ENCODE results near the gene NMUR1. TPM values are rescaled to one million over a fixed set of nuclear protein-coding genes. Genes with fewer than 3 reads are reported as not detected.
A peak's percentile ranks its signal among the peaks of the same experiment; 100 is the strongest.

NMUR1 gene
- total and polyA plus RNA-seq, 2 donors, result 0.05 to 0.11 TPM

- H3K9me3 ChIP-seq (ENCODE audit: control insufficient read depth in 2 of 2, insufficient read depth in 1 of 2, low read length in 1 of 2), result peaks cover 0 to 10% of the 10 kb centered on the region in 2 donors
- H3K27me3 ChIP-seq (ENCODE audit: control insufficient read depth in 2 of 2, insufficient read depth in 1 of 2, low read length in 1 of 2), result no peaks in the 10 kb centered on the region
- peaks cover 0 to 20% of the 10 kb centered on the region in 2 donors for H3K4me1 ChIP-seq (ENCODE audit: control insufficient read depth in 2 of 2, insufficient read depth in 2 of 2, low read length in 2 of 2)
- peak overlapping the region; percentile 1 to 43 for H3K27ac ChIP-seq (ENCODE audit: low read depth in 1 of 2, low read length in 1 of 2)
- H3K4me3 ChIP-seq (ENCODE audit: low read length in 2 of 2), result no peak overlapping the region
- H3K36me3 ChIP-seq (ENCODE audit: control insufficient read depth in 2 of 2, insufficient read depth in 2 of 2, low read length in 1 of 2), result no peaks in the 10 kb centered on the region
- 28% methylated on average over 14 of the region's 14 CpGs for WGBS
- DNase-seq (ENCODE audit: low read depth in 6 of 9, low spot score in 9 of 9), result peak in 1 of 9 donors; percentile 53
Observed at GRCh38 chr2:231545105-231545902, 15.1 kb upstream of the NMUR1 start.

- peaks cover 0 to 10% of the 10 kb centered on the region in 2 donors for H3K9me3 ChIP-seq (ENCODE audit: control insufficient read depth in 2 of 2, insufficient read depth in 1 of 2, low read length in 1 of 2)
- no peaks in the 10 kb centered on the region for H3K36me3 ChIP-seq (ENCODE audit: control insufficient read depth in 2 of 2, insufficient read depth in 2 of 2, low read length in 1 of 2)
- H3K4me3 ChIP-seq (ENCODE audit: low read length in 2 of 2), result no peak overlapping the region
- WGBS, result 95% methylated on average over 3 of the region's 3 CpGs
- DNase-seq (ENCODE audit: low read depth in 6 of 9, low spot score in 9 of 9), result no peak
- no peaks in the 10 kb centered on the region for H3K27me3 ChIP-seq (ENCODE audit: control insufficient read depth in 2 of 2, insufficient read depth in 1 of 2, low read length in 1 of 2)
- H3K4me1 ChIP-seq (ENCODE audit: control insufficient read depth in 2 of 2, insufficient read depth in 2 of 2, low read length in 2 of 2), result peaks cover 0 to 16% of the 10 kb centered on the region in 2 donors
- H3K27ac ChIP-seq (ENCODE audit: low read depth in 1 of 2, low read length in 1 of 2), result no peak overlapping the region
Observed at GRCh38 chr2:231542136-231542535, 11.9 kb upstream of the NMUR1 start.

DNA sequence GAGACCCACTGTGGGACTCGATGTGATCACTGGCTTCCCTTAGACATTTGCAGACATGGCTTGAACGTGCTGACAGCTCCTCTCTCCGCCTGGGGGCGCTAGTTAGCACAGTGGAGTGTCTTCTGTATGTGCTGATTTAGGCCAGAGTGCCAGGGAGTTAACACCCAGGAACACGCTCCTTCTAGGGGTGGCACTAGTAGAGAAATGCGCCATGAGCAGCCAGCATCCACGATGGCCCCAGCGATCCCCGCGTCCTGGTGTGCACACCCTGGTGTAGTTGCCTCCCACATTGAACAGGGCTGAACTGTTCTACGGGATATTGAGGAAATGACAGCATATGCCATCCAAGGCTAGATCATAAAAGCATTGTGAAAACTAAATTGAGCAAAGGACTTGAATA, 11.4 kb upstream of the NMUR1 start:
- no peaks in the 10 kb centered on the region for H3K36me3 ChIP-seq (ENCODE audit: control insufficient read depth in 2 of 2, insufficient read depth in 2 of 2, low read length in 1 of 2)
- no peak for DNase-seq (ENCODE audit: low read depth in 6 of 9, low spot score in 9 of 9)
- peaks cover 0 to 16% of the 10 kb centered on the region in 2 donors for H3K4me1 ChIP-seq (ENCODE audit: control insufficient read depth in 2 of 2, insufficient read depth in 2 of 2, low read length in 2 of 2)
- no peak overlapping the region for H3K27ac ChIP-seq (ENCODE audit: low read depth in 1 of 2, low read length in 1 of 2)
- WGBS, result 90% methylated on average over 11 of the region's 11 CpGs
- peaks cover 0 to 10% of the 10 kb centered on the region in 2 donors for H3K9me3 ChIP-seq (ENCODE audit: control insufficient read depth in 2 of 2, insufficient read depth in 1 of 2, low read length in 1 of 2)
- no peaks in the 10 kb centered on the region for H3K27me3 ChIP-seq (ENCODE audit: control insufficient read depth in 2 of 2, insufficient read depth in 1 of 2, low read length in 1 of 2)
- H3K4me3 ChIP-seq (ENCODE audit: low read length in 2 of 2), result no peak overlapping the region

DNA sequence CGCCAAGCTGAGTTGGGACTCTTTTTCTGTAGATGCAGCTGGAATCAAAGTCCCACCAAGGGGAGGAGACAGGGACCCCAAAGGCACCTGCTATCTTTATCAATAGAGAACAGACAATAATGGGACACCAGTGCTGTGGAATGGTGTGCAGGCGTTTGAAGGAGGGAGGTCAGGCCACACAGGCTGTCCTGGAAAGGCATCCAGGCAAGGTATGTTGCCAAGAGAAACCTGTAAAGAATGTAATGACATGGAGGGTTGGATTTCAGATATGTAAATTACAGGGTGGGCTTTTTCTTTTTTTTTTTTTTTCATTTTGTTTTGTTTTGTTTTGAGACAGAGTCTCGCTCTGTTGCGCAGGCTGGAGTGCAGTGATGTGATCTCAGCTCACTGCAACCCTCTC, 9.7 kb upstream of the NMUR1 start:
- H3K36me3 ChIP-seq (ENCODE audit: control insufficient read depth in 2 of 2, insufficient read depth in 2 of 2, low read length in 1 of 2), result no peaks in the 10 kb centered on the region
- WGBS, result 89% methylated on average over 4 of the region's 4 CpGs
- DNase-seq (ENCODE audit: low read depth in 6 of 9, low spot score in 9 of 9), result no peak

GRCh38 chr2:231535961-231536360, 5.7 kb upstream of the NMUR1 start:
- peaks cover 0 to 2% of the 10 kb centered on the region in 2 donors for H3K4me1 ChIP-seq (ENCODE audit: control insufficient read depth in 2 of 2, insufficient read depth in 2 of 2, low read length in 2 of 2)
- 89% methylated on average over 6 of the region's 6 CpGs for WGBS
- no peaks in the 10 kb centered on the region for H3K9me3 ChIP-seq (ENCODE audit: control insufficient read depth in 2 of 2, insufficient read depth in 1 of 2, low read length in 1 of 2)
- H3K4me3 ChIP-seq (ENCODE audit: low read length in 2 of 2), result no peak overlapping the region
- H3K36me3 ChIP-seq (ENCODE audit: control insufficient read depth in 2 of 2, insufficient read depth in 2 of 2, low read length in 1 of 2), result no peaks in the 10 kb centered on the region
- peaks cover 2 to 9% of the 10 kb centered on the region in 2 donors for H3K27me3 ChIP-seq (ENCODE audit: control insufficient read depth in 2 of 2, insufficient read depth in 1 of 2, low read length in 1 of 2)
- no peak for DNase-seq (ENCODE audit: low read depth in 6 of 9, low spot score in 9 of 9)
- H3K27ac ChIP-seq (ENCODE audit: low read depth in 1 of 2, low read length in 1 of 2), result no peak overlapping the region

More for the DNA sequence above, 9.7 kb upstream of the NMUR1 start:
- Histone ChIP-seq H3K9me3 (ENCODE audit: control insufficient read depth in 2 of 2, insufficient read depth in 1 of 2, low read length in 1 of 2) (peaks cover 0 to 10% of the 10 kb centered on the region in 2 donors), H3K27ac (ENCODE audit: low read depth in 1 of 2, low read length in 1 of 2) (no peak overlapping the region), H3K4me3 (ENCODE audit: low read length in 2 of 2) (no peak overlapping the region), H3K4me1 (ENCODE audit: control insufficient read depth in 2 of 2, insufficient read depth in 2 of 2, low read length in 2 of 2) (peaks cover 0 to 3% of the 10 kb centered on the region in 2 donors), H3K27me3 (ENCODE audit: control insufficient read depth in 2 of 2, insufficient read depth in 1 of 2, low read length in 1 of 2) (no peaks in the 10 kb centered on the region)

- no peak for DNase-seq (ENCODE audit: low read depth in 6 of 9, low spot score in 9 of 9)
- Histone ChIP-seq H3K4me1 (ENCODE audit: control insufficient read depth in 2 of 2, insufficient read depth in 2 of 2, low read length in 2 of 2) (peaks cover 5 to 8% of the 10 kb centered on the region in 2 donors), H3K27ac (ENCODE audit: low read depth in 1 of 2, low read length in 1 of 2) (no peak overlapping the region), H3K27me3 (ENCODE audit: control insufficient read depth in 2 of 2, insufficient read depth in 1 of 2, low read length in 1 of 2) (peaks cover 13 to 30% of the 10 kb centered on the region in 2 donors), H3K9me3 (ENCODE audit: control insufficient read depth in 2 of 2, insufficient read depth in 1 of 2, low read length in 1 of 2) (peaks cover 0 to 4% of the 10 kb centered on the region in 2 donors), H3K4me3 (ENCODE audit: low read length in 2 of 2) (no peak overlapping the region), H3K36me3 (ENCODE audit: control insufficient read depth in 2 of 2, insufficient read depth in 2 of 2, low read length in 1 of 2) (no peaks in the 10 kb centered on the region)
- WGBS, result 96% methylated on average over 7 of the region's 7 CpGs
Observed at GRCh38 chr2:231533777-231534125, 3.5 kb upstream of the NMUR1 start.

DNA sequence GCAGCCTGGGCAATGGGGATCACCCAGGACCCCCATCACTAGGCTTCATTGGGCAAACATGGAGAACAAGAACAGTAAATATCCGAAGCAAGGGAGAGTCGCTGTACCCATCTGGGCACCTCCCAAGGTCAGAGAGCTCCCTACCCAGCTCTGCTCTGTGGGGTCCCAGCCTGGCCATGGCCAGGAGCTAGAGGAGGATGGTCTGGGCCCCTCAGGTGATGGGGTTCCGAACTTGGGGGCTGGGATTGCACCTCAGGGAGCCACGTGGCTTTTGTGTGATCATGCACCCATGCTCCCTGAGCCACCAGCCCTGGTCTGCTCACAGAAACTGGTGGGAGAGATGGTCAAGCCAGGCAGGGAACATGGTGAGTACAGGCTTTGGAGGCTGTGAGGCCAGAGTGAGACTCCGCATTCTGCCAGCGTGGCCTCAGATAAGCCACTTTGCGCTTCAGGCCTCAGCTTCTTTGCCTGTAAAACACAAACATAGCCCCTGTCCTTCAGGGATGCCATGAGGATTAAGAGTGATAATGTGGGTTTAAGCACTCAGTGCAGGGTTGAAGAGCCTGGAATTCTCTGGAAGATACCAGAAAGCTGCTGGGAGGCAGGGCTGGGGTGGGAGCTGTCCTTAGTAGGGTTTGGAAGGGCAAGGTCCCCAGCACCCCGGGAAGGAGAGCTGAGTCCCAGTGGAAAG, 3.0 kb upstream of the NMUR1 start:
- Histone ChIP-seq H3K27ac (ENCODE audit: low read depth in 1 of 2, low read length in 1 of 2) (no peak overlapping the region), H3K4me1 (ENCODE audit: control insufficient read depth in 2 of 2, insufficient read depth in 2 of 2, low read length in 2 of 2) (peaks cover 5 to 8% of the 10 kb centered on the region in 2 donors), H3K36me3 (ENCODE audit: control insufficient read depth in 2 of 2, insufficient read depth in 2 of 2, low read length in 1 of 2) (no peaks in the 10 kb centered on the region), H3K9me3 (ENCODE audit: control insufficient read depth in 2 of 2, insufficient read depth in 1 of 2, low read length in 1 of 2) (peaks cover 0 to 4% of the 10 kb centered on the region in 2 donors), H3K4me3 (ENCODE audit: low read length in 2 of 2) (no peak overlapping the region), H3K27me3 (ENCODE audit: control insufficient read depth in 2 of 2, insufficient read depth in 1 of 2, low read length in 1 of 2) (peaks cover 13 to 35% of the 10 kb centered on the region in 2 donors)
- no peak for DNase-seq (ENCODE audit: low read depth in 6 of 9, low spot score in 9 of 9)
- WGBS, result 96% methylated on average over 8 of the region's 8 CpGs

DNA sequence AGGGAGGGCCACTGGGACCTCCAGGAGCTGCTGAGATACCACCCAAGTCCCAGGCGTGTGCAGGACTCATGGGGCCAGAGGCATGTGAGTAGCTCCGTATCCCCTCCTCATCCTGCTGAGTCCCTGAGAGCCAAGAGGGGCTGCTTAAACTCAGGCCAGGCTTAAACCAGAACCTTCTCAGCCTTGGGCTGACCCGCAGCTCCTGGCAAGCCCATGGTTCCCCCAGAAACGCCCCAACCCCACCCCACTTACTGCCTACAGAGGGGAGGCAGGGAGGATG, 2.5 kb upstream of the NMUR1 start:
- WGBS, result 97% methylated on average over 4 of the region's 4 CpGs
- Histone ChIP-seq H3K9me3 (ENCODE audit: control insufficient read depth in 2 of 2, insufficient read depth in 1 of 2, low read length in 1 of 2) (peaks cover 0 to 4% of the 10 kb centered on the region in 2 donors), H3K4me1 (ENCODE audit: control insufficient read depth in 2 of 2, insufficient read depth in 2 of 2, low read length in 2 of 2) (peaks cover 5 to 8% of the 10 kb centered on the region in 2 donors), H3K27ac (ENCODE audit: low read depth in 1 of 2, low read length in 1 of 2) (no peak overlapping the region), H3K36me3 (ENCODE audit: control insufficient read depth in 2 of 2, insufficient read depth in 2 of 2, low read length in 1 of 2) (no peaks in the 10 kb centered on the region), H3K27me3 (ENCODE audit: control insufficient read depth in 2 of 2, insufficient read depth in 1 of 2, low read length in 1 of 2) (peaks cover 13 to 39% of the 10 kb centered on the region in 2 donors), H3K4me3 (ENCODE audit: low read length in 2 of 2) (no peak overlapping the region)
- DNase-seq (ENCODE audit: low read depth in 6 of 9, low spot score in 9 of 9), result no peak

Data from thymus (tissue), 11 donors.